GM18520 (cell line): Measurements from ENCODE around the gene ZDHHC11B.
"Not testable (repeated sequence)": the region's sequence is repeated elsewhere in the genome, so short reads cannot be mapped to it uniquely, and the experiment has no call there.

Experiments used
- ATAC-seq: cut with Tn5 transposase; IDR thresholded peaks from one replicate; pipeline ENCODE4 v1.9.1; 2021; ENCODE audit not compliant: unreplicated experiment

Gene ZDHHC11B

GRCh38 chr5:787224-787856 is 2.8 kb upstream of the ZDHHC11B start:
- not testable (repeated sequence) for ATAC-seq

GRCh38 chr5:785181-785705 is 714 bp upstream of the ZDHHC11B start:
- ATAC-seq = not testable (repeated sequence)

GRCh38 chr5:783881-784427 is 575 bp downstream of the ZDHHC11B start:
- ATAC-seq = not testable (repeated sequence)

- not testable (repeated sequence) for ATAC-seq
These were observed 1.3 kb downstream of the ZDHHC11B start for GRCh38 chr5:783049-783802.

- not testable (repeated sequence) for ATAC-seq
These were observed 2.2 kb downstream of the ZDHHC11B start for GRCh38 chr5:782356-782755.

GRCh38 chr5:780571-780970 is 4.0 kb downstream of the ZDHHC11B start:
- ATAC-seq = not testable (repeated sequence)

- ATAC-seq = not testable (repeated sequence)
These were observed 5.6 kb downstream of the ZDHHC11B start for GRCh38 chr5:778967-779366.

GRCh38 chr5:778421-778820 is 6.1 kb downstream of the ZDHHC11B start:
- ATAC-seq = not testable (repeated sequence)

- ATAC-seq = no peak
These were observed 6.8 kb downstream of the ZDHHC11B start for GRCh38 chr5:777756-778161.

GRCh38 chr5:776862-777711 is 7.4 kb downstream of the ZDHHC11B start:
- ATAC-seq = no peak

- no peak for ATAC-seq
These were observed 8.3 kb downstream of the ZDHHC11B start for GRCh38 chr5:775961-776861.

GRCh38 chr5:775595-775960 is 9.0 kb downstream of the ZDHHC11B start:
- not testable (repeated sequence) for ATAC-seq

GRCh38 chr5:774854-775505 is 9.5 kb downstream of the ZDHHC11B start:
- not testable (repeated sequence) for ATAC-seq

GRCh38 chr5:774304-774703 is 10.2 kb downstream of the ZDHHC11B start:
- not testable (repeated sequence) for ATAC-seq

- no peak for ATAC-seq
These were observed 10.8 kb downstream of the ZDHHC11B start for GRCh38 chr5:773517-774264.

GRCh38 chr5:772931-773330 is 11.6 kb downstream of the ZDHHC11B start:
- not testable (repeated sequence) for ATAC-seq

GRCh38 chr5:772547-772890 is 12.0 kb downstream of the ZDHHC11B start:
- ATAC-seq = not testable (repeated sequence)

GRCh38 chr5:771841-772546 is 12.5 kb downstream of the ZDHHC11B start:
- ATAC-seq = not testable (repeated sequence)
